K562 (cell line): ENCODE measurements around the gene SLC16A4. TPM values are rescaled to one million over a fixed set of nuclear protein-coding genes. Genes with fewer than 3 reads are reported as not detected.

Experiments used
- ATAC-seq: fragments of 200-7000 bp; cut with Tn5 transposase; 3 replicates; pipeline ENCODE4 v1.9.1; 2020; ENCODE audit warnings: moderate library complexity
- BruUV-seq: library from RNA; stranded (reverse); fragments of 400-500 nt; replicated peaks from 2 replicates; lab custom pipeline; 2021; lab: Mats Ljungman, UMichigan
- CTCF ChIA-PET: fragments of 300-600 bp; formaldehyde crosslinking; extraction: SDS; loops from one replicate; lab custom pipeline; 2021; ENCODE audit warnings: low intra/inter-chr PET ratio; lab: Yijun Ruan, JAX
- POLR2A ChIA-PET: fragments of 300-600, 350-650 bp; sonication (Branson Sonifier 250); formaldehyde crosslinking; extraction: SDS; loops from one replicate; lab custom pipeline; 2021; ENCODE audit warnings: antibody characterized with exemption, inconsistent platforms; lab: Yijun Ruan, JAX
- DNase-seq, 4 experiments: peaks; one replicate each; pipeline versions ENCODE4 v3.0.0 to v3.0.0-alpha.2; 2011 to 2018; ENCODE audit warnings: low spot score in 3 of 4, mixed read lengths in 3 of 4; ENCODE audit errors: extremely low read depth in 1 of 4
- FAIRE-seq: peaks from 2 replicates; lab custom pipeline; 2011; peaks lifted over from hg19 to GRCh38; lab: Jason Lieb, UNC
- H2AFZ ChIP-seq: 2 replicates; pipeline ENCODE4 v1.6.0; 2011; ENCODE audit warnings: low read depth, low read length, control low read depth, inconsistent platforms
- H3K27ac ChIP-seq: fragments of 200-600 bp; 3 replicates; pipeline ENCODE4 v1.8.0; 2011; ENCODE audit warnings: low read depth, mild to moderate bottlenecking, control low read depth, inconsistent platforms, low read length, moderate library complexity, mixed read lengths; ENCODE audit errors: extremely low read depth
- H3K27me3 ChIP-seq, 2 experiments: fragments of 300-600 bp in 1 of 2; 2 replicates in 1 of 2; 3 replicates in 1 of 2; pipeline versions ENCODE4 v1.6.0 to v1.8.0; 2011; ENCODE audit warnings: inconsistent platforms in 2 of 2, low read length in 2 of 2, mild to moderate bottlenecking in 1 of 2, mixed read lengths in 1 of 2, moderate library complexity in 1 of 2; ENCODE audit not compliant: control insufficient read depth in 2 of 2, insufficient read depth in 2 of 2
- H3K36me3 ChIP-seq: fragments of 300-600 bp; 3 replicates; pipeline ENCODE4 v1.8.0; 2011; ENCODE audit warnings: mild to moderate bottlenecking, low read length, inconsistent platforms; ENCODE audit not compliant: control insufficient read depth, insufficient read depth
- H3K4me1 ChIP-seq, 2 experiments: fragments of 200-600 bp in 1 of 2; replicated peaks in 1 of 2; 2 replicates in 1 of 2; 3 replicates in 1 of 2; pipeline versions ENCODE4 v1.5.1 to v1.8.0; 2011; ENCODE audit warnings: inconsistent platforms in 2 of 2, low read length in 2 of 2, mild to moderate bottlenecking in 1 of 2, mixed read lengths in 1 of 2, moderate library complexity in 1 of 2; ENCODE audit not compliant: control insufficient read depth in 2 of 2, insufficient read depth in 2 of 2
- H3K4me2 ChIP-seq: 2 replicates; pipeline ENCODE4 v1.6.1; 2011; ENCODE audit warnings: low read length, control low read depth, inconsistent platforms, mixed read lengths; ENCODE audit not compliant: insufficient read depth
- H3K4me3 ChIP-seq: fragments of 200-600 bp; sonication (generic), shearing (Covaris generic); 2 replicates; pipeline ENCODE4 v1.5.1; 2016; ENCODE audit warnings: control low read depth, inconsistent platforms
- H3K79me2 ChIP-seq: fragments of 200-600 bp; 3 replicates; pipeline ENCODE4 v1.8.0; 2011; ENCODE audit warnings: low read length, inconsistent platforms; ENCODE audit not compliant: control insufficient read depth, insufficient read depth
- H3K9ac ChIP-seq, 2 experiments: 2 replicates each; pipeline versions ENCODE4 v1.6.0 to v1.6.1; 2011; ENCODE audit warnings: low read depth in 2 of 2, low read length in 2 of 2, control low read depth in 1 of 2, inconsistent platforms in 1 of 2, mild to moderate bottlenecking in 1 of 2, mixed read lengths in 1 of 2; ENCODE audit not compliant: insufficient read depth in 1 of 2
- H3K9me1 ChIP-seq: one replicate; pipeline ENCODE4 v1.6.0; 2011; ENCODE audit warnings: inconsistent platforms, mild to moderate bottlenecking, low read length, moderate library complexity; ENCODE audit not compliant: control insufficient read depth, insufficient read depth
- H3K9me3 ChIP-seq: replicated peaks from 2 replicates; pipeline ENCODE4 v1.5.1; 2011; ENCODE audit warnings: low read depth, low read length, inconsistent platforms; ENCODE audit not compliant: control insufficient read depth, insufficient read depth
- H4K20me1 ChIP-seq: replicated peaks from 2 replicates; pipeline ENCODE4 v1.6.1; 2011; ENCODE audit warnings: low read length, inconsistent platforms, mixed read lengths; ENCODE audit not compliant: control insufficient read depth, insufficient read depth
- BRD4 ChIP-seq: fragments of 200-600 bp; sonication (generic); IDR thresholded peaks from 2 replicates; pipeline ENCODE4 v1.6.1; 2017; ENCODE audit warnings: inconsistent platforms
- CCNT2 ChIP-seq: IDR thresholded peaks from 2 replicates; pipeline ENCODE4 v1.6.1; 2011; ENCODE audit warnings: borderline replicate concordance, low read depth, mild to moderate bottlenecking, moderate library complexity, mixed read lengths, low read length; ENCODE audit not compliant: insufficient read length; ENCODE audit errors: extremely low read depth
- KAT8 ChIP-seq: fragments of 450-650 bp; IDR thresholded peaks from 2 replicates; pipeline ENCODE4 v1.6.1; 2016; ENCODE audit warnings: low read depth, mild to moderate bottlenecking
- LCOR ChIP-seq: sonication (generic); formaldehyde crosslinking; IDR thresholded peaks from 2 replicates; pipeline ENCODE4 v1.8.0; 2022; ENCODE audit warnings: mild to moderate bottlenecking, missing genetic modification reagents
- NBN ChIP-seq: fragments of 450-650 bp; IDR thresholded peaks from 2 replicates; pipeline ENCODE4 v1.6.1; 2016; ENCODE audit warnings: low read depth, mild to moderate bottlenecking
- RAD21 ChIP-seq, 2 experiments: fragments of 250-450 bp in 1 of 2; fragments of 450-650 bp in 1 of 2; sonication (Bioruptor Pico) in 1 of 2; formaldehyde crosslinking in 1 of 2; IDR thresholded peaks in 1 of 2; conservative IDR thresholded peaks in 1 of 2; 2 replicates each; pipeline versions ENCODE4 v1.4.0 to v1.8.0; 2020 to 2022; ENCODE audit warnings: mild to moderate bottlenecking in 2 of 2, moderate library complexity in 1 of 2
- RAD51 ChIP-seq: fragments of 450-650 bp; IDR thresholded peaks from 2 replicates; pipeline ENCODE4 v1.7.1; 2016; ENCODE audit warnings: low read depth, mild to moderate bottlenecking, borderline replicate concordance
- SMARCE1 ChIP-seq: fragments of 450-650 bp; IDR thresholded peaks from 2 replicates; pipeline ENCODE4 v1.7.1; 2016; ENCODE audit warnings: mild to moderate bottlenecking
- XRCC4 ChIP-seq: IDR thresholded peaks from one replicate; pipeline ENCODE4 v1.6.1; 2011; ENCODE audit not compliant: insufficient read depth, insufficient read length; ENCODE audit errors: extremely low read depth
- ZBTB1 ChIP-seq: sonication (generic); formaldehyde crosslinking; IDR thresholded peaks from 2 replicates; pipeline ENCODE4 v1.8.1; 2023; ENCODE audit warnings: missing genetic modification reagents, low read depth, mild to moderate bottlenecking, borderline replicate concordance
- ZNF121 ChIP-seq: sonication (generic); formaldehyde crosslinking; conservative IDR thresholded peaks from 2 replicates; pipeline ENCODE4 v1.8.0; 2022; ENCODE audit warnings: missing genetic modification reagents
- ZNF436 ChIP-seq: fragments of 250-450, 450-650 bp; sonication (Bioruptor Pico); formaldehyde crosslinking; IDR thresholded peaks from 2 replicates; pipeline ENCODE4 v1.7.0; 2020; ENCODE audit warnings: mild to moderate bottlenecking
- WGBS: fragments of 100-300 bp; shearing (Covaris generic); methylation state at CpG from one replicate; pipeline ENCODE4 v1.1.6; 2016; ENCODE audit warnings: low coverage, mixed read lengths; ENCODE audit not compliant: insufficient coverage; ENCODE audit errors: missing lambda C conversion rate; 5-methylcytosine and 5-hydroxymethylcytosine counted together
- in situ Hi-C: fragments of 300-500 bp; cut with MboI; formaldehyde crosslinking; loops from 4 replicates; pipeline ENCODE4 v1.15.0; 2018; ENCODE audit warnings: inconsistent platforms, mixed read lengths
- intact Hi-C: fragments of 100-400 bp; cut with micrococcal nuclease; formaldehyde crosslinking; loops from 2 replicates; pipeline ENCODE4 v1.14.2; 2022
- polyA plus RNA-seq, 8 experiments: library from polyadenylated mRNA; depleted of rRNA in 4 of 8; stranded (reverse) in 5 of 8; unstranded in 3 of 8; fragments of >200 nt; fragmentation: Nextera tagmentation in 2 of 8; fragmentation: Illumina TruSeq in 1 of 8; extraction: Ambion mirVana in 2 of 8; extraction: Trizol in 1 of 8; gene quantifications; 2 replicates each; pipeline versions ENCODE4 v1.2.1 to v1.2.3, GENCODE V29; 2011 to 2014; ENCODE audit warnings: inconsistent platforms in 1 of 8, missing spikeins in 1 of 8
- total RNA-seq, 7 experiments: library from RNA; depleted of rRNA in 6 of 7; stranded (reverse); fragments of >200 nt in 6 of 7; fragmentation: Illumina TruSeq in 2 of 7; extraction: Trizol in 2 of 7; gene quantifications; 2 replicates each; pipeline versions ENCODE4 v1.2.1 to v1.2.3, GENCODE V29; 2011 to 2021; ENCODE audit warnings: low replicate concordance in 1 of 7
- TF ChIP-seq, protein P1 (sequence below): fragments of 250-450 bp; sonication (Bioruptor Pico); IDR thresholded peaks from 2 replicates; pipeline ENCODE4 v1.4.0; 2020
- TF ChIP-seq, protein P2 (sequence below), 3 experiments: fragments of 200-800 bp in 1 of 3; fragments of 250-450 bp in 1 of 3; fragments of 450-650 bp in 1 of 3; sonication (Bioruptor Pico) in 1 of 3; sonication (Bioruptor generic) in 1 of 3; formaldehyde crosslinking in 1 of 3; IDR thresholded peaks; 2 replicates each; pipeline versions ENCODE4 v1.6.1 to v1.8.0; 2016 to 2022; ENCODE audit warnings: mild to moderate bottlenecking in 2 of 3, missing genetic modification characterization in 2 of 3, missing compliant biosample characterization in 1 of 3, moderate library complexity in 1 of 3

The SLC16A4 gene
- total and polyA plus RNA-seq, 9 of the 15 experiments (the other 6 are each of a cell fraction or from before 2014, with no cell fraction given) = 0.04 to 0.31 (median 0.18) TPM; not detected in 1

DNA sequence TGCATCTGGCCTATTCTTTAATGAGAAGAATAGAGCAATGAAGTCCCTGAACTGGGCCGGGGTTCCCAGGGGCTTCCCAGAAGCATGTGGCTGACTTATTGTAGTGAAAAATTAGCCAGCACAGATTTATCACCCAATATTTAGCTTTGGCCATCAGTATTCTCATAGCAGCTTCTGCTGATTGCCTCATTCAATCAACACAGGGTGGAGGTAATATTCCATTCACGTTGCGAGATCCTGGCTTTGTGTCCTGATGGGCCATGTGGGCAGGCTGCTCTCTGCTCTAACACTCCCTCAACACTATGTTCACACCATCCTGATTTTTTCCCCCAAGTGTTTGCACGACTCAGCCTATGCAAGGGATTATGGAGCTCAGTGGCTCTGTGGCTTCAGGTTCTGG lies 38.1 kb upstream of the SLC16A4 start:
- H3K79me2 ChIP-seq = no peaks in the 10 kb centered on the region
- peaks cover 33 to 53% of the 10 kb centered on the region in 2 experiments for H3K27me3 ChIP-seq
- BruUV-seq = no TSS peak
- H3K4me3 ChIP-seq = no peak overlapping the region
- H3K9me1 ChIP-seq = no peaks in the 10 kb centered on the region
- DNase-seq (no peak), FAIRE-seq (no peak), ATAC-seq (no peak)
- no peak overlapping the region for H2AFZ ChIP-seq
- no peak overlapping the region for H3K4me2 ChIP-seq
- no peak overlapping the region for H3K27ac ChIP-seq
- no peaks in the 10 kb centered on the region for H3K9me3 ChIP-seq
- peaks cover 7 to 12% of the 10 kb centered on the region in 2 experiments; a peak in 4 of 5 replicates for H3K4me1 ChIP-seq
- 1% methylated on average over 4 of the region's 4 CpGs for WGBS
- no peak overlapping the region for H3K9ac ChIP-seq
- no peaks in the 10 kb centered on the region for H4K20me1 ChIP-seq
- no peaks in the 10 kb centered on the region for H3K36me3 ChIP-seq
- CTCF ChIA-PET = no interaction called here
- POLR2A ChIA-PET = interaction anchor here (1.4 to 3.5 kb wide), 2 partner anchors 12 to 20 kb away, joined by 5 to 24 read pairs; no protein-coding TSS in a partner anchor
- in situ Hi-C loops (no loop called here), intact Hi-C loops (no loop called here)
- no peak for TF ChIP-seq BRD4
- no peak for TF ChIP-seq SMARCE1
- TF ChIP-seq, protein P1, sequence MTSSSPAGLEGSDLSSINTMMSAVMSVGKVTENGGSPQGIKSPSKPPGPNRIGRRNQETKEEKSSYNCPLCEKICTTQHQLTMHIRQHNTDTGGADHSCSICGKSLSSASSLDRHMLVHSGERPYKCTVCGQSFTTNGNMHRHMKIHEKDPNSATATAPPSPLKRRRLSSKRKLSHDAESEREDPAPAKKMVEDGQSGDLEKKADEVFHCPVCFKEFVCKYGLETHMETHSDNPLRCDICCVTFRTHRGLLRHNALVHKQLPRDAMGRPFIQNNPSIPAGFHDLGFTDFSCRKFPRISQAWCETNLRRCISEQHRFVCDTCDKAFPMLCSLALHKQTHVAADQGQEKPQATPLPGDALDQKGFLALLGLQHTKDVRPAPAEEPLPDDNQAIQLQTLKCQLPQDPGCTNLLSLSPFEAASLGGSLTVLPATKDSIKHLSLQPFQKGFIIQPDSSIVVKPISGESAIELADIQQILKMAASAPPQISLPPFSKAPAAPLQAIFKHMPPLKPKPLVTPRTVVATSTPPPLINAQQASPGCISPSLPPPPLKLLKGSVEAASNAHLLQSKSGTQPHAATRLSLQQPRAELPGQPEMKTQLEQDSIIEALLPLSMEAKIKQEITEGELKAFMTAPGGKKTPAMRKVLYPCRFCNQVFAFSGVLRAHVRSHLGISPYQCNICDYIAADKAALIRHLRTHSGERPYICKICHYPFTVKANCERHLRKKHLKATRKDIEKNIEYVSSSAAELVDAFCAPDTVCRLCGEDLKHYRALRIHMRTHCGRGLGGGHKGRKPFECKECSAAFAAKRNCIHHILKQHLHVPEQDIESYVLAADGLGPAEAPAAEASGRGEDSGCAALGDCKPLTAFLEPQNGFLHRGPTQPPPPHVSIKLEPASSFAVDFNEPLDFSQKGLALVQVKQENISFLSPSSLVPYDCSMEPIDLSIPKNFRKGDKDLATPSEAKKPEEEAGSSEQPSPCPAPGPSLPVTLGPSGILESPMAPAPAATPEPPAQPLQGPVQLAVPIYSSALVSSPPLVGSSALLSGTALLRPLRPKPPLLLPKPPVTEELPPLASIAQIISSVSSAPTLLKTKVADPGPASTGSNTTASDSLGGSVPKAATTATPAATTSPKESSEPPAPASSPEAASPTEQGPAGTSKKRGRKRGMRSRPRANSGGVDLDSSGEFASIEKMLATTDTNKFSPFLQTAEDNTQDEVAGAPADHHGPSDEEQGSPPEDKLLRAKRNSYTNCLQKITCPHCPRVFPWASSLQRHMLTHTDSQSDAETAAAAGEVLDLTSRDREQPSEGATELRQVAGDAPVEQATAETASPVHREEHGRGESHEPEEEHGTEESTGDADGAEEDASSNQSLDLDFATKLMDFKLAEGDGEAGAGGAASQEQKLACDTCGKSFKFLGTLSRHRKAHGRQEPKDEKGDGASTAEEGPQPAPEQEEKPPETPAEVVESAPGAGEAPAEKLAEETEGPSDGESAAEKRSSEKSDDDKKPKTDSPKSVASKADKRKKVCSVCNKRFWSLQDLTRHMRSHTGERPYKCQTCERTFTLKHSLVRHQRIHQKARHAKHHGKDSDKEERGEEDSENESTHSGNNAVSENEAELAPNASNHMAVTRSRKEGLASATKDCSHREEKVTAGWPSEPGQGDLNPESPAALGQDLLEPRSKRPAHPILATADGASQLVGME = no peak
- TF ChIP-seq ZNF121 (CRISPR knock-in tag) = no peak
- no peak for TF ChIP-seq CCNT2
- TF ChIP-seq NBN = no peak
- no peak for TF ChIP-seq ZNF436 (CRISPR knock-in tag)
- TF ChIP-seq KAT8 = no peak
- TF ChIP-seq, protein P2, sequence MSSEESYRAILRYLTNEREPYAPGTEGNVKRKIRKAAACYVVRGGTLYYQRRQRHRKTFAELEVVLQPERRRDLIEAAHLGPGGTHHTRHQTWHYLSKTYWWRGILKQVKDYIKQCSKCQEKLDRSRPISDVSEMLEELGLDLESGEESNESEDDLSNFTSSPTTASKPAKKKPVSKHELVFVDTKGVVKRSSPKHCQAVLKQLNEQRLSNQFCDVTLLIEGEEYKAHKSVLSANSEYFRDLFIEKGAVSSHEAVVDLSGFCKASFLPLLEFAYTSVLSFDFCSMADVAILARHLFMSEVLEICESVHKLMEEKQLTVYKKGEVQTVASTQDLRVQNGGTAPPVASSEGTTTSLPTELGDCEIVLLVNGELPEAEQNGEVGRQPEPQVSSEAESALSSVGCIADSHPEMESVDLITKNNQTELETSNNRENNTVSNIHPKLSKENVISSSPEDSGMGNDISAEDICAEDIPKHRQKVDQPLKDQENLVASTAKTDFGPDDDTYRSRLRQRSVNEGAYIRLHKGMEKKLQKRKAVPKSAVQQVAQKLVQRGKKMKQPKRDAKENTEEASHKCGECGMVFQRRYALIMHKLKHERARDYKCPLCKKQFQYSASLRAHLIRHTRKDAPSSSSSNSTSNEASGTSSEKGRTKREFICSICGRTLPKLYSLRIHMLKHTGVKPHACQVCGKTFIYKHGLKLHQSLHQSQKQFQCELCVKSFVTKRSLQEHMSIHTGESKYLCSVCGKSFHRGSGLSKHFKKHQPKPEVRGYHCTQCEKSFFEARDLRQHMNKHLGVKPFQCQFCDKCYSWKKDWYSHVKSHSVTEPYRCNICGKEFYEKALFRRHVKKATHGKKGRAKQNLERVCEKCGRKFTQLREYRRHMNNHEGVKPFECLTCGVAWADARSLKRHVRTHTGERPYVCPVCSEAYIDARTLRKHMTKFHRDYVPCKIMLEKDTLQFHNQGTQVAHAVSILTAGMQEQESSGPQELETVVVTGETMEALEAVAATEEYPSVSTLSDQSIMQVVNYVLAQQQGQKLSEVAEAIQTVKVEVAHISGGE (CRISPR knock-in tag; IDR thresholded peaks at IDR 0.05) = no peak
- no peak for TF ChIP-seq XRCC4
- TF ChIP-seq RAD51 = no peak
- no peak for TF ChIP-seq ZBTB1 (CRISPR knock-in tag)
- TF ChIP-seq RAD21 (CRISPR knock-in tag; conservative IDR thresholded peaks at IDR 0.05 in 1 of 2, IDR thresholded peaks at IDR 0.05 in 1 of 2) = no peak
- no peak for TF ChIP-seq LCOR
